ENCODE data around the gene ANKDD1A. TPM values are rescaled to one million over a fixed set of nuclear protein-coding genes. Genes with fewer than 3 reads are reported as not detected.

The ANKDD1A gene
- total RNA-seq, 1 experiment from 2014 or later: 6.8 TPM

DNA sequence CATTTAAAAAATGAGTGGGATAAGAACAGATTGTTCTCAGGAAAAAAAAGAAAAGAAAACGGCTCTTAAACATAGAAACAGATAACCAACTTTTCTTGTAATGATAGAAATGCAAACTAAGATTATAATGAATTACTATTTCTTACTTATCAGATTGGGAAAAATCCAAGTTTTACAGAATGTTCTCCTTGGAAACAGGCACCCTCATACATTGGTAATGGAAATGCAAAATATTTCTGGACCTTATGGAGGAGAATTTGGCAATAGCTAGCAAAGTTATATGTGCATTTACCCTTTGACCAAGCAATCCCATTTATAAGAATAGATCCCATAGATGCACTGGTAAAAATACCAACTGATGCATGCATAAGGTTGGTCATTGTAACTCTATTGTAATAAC lies 3.7 kb upstream of the ANKDD1A start:
- intact Hi-C loops (cut with micrococcal nuclease; ENCODE audit: unreplicated experiment) (no loop called here), in situ Hi-C loops (cut with HindIII; ENCODE audit: low pct_unique_long_range_greater_than_20kb, low sequenced_read_pairs) (no loop called here)
- H3K9me3 ChIP-seq (ENCODE audit: control insufficient read depth, insufficient read depth, low read depth, low read length): no peaks in the 10 kb centered on the region
- ChIA-PET CTCF (interaction anchor here (0.6 kb wide), 1 partner anchor 1197 kb away, joined by 3 read pairs; no protein-coding TSS in a partner anchor), POLR2A (interaction anchor here (0.6 kb wide), 1 partner anchor 92 kb away, joined by 5 read pairs; no protein-coding TSS in a partner anchor)
- no peaks in the 10 kb centered on the region; the same call in 1 of the 2 replicates for H3K36me3 ChIP-seq (ENCODE audit: control insufficient read depth, insufficient read depth, low read length)
- TF ChIP-seq POLR2AphosphoS5 (IDR thresholded peaks at IDR 0.05; ENCODE audit: low read depth, low read length) (no peak), TCF7L2 (IDR thresholded peaks at IDR 0.05; ENCODE audit: low read depth, low read length) (no peak), SIN3A (IDR thresholded peaks at IDR 0.05; ENCODE audit: borderline replicate concordance, insufficient read depth, low read depth, low read length) (no peak)
- TF ChIP-seq, protein P1, sequence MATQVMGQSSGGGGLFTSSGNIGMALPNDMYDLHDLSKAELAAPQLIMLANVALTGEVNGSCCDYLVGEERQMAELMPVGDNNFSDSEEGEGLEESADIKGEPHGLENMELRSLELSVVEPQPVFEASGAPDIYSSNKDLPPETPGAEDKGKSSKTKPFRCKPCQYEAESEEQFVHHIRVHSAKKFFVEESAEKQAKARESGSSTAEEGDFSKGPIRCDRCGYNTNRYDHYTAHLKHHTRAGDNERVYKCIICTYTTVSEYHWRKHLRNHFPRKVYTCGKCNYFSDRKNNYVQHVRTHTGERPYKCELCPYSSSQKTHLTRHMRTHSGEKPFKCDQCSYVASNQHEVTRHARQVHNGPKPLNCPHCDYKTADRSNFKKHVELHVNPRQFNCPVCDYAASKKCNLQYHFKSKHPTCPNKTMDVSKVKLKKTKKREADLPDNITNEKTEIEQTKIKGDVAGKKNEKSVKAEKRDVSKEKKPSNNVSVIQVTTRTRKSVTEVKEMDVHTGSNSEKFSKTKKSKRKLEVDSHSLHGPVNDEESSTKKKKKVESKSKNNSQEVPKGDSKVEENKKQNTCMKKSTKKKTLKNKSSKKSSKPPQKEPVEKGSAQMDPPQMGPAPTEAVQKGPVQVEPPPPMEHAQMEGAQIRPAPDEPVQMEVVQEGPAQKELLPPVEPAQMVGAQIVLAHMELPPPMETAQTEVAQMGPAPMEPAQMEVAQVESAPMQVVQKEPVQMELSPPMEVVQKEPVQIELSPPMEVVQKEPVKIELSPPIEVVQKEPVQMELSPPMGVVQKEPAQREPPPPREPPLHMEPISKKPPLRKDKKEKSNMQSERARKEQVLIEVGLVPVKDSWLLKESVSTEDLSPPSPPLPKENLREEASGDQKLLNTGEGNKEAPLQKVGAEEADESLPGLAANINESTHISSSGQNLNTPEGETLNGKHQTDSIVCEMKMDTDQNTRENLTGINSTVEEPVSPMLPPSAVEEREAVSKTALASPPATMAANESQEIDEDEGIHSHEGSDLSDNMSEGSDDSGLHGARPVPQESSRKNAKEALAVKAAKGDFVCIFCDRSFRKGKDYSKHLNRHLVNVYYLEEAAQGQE (IDR thresholded peaks at IDR 0.05; ENCODE audit: insufficient read depth in 1 of 2, low read depth in 2 of 2, low read length in 1 of 2): no peak
- TF ChIP-seq, protein P2, sequence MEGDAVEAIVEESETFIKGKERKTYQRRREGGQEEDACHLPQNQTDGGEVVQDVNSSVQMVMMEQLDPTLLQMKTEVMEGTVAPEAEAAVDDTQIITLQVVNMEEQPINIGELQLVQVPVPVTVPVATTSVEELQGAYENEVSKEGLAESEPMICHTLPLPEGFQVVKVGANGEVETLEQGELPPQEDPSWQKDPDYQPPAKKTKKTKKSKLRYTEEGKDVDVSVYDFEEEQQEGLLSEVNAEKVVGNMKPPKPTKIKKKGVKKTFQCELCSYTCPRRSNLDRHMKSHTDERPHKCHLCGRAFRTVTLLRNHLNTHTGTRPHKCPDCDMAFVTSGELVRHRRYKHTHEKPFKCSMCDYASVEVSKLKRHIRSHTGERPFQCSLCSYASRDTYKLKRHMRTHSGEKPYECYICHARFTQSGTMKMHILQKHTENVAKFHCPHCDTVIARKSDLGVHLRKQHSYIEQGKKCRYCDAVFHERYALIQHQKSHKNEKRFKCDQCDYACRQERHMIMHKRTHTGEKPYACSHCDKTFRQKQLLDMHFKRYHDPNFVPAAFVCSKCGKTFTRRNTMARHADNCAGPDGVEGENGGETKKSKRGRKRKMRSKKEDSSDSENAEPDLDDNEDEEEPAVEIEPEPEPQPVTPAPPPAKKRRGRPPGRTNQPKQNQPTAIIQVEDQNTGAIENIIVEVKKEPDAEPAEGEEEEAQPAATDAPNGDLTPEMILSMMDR (IDR thresholded peaks at IDR 0.05): no peak
- 0 out of 2 replicates have a peak, but pooled peaks cover 2% of the 10 kb centered on the region for H3K27me3 ChIP-seq (ENCODE audit: control insufficient read depth, insufficient read depth, low read length)
- DNase-seq (ENCODE audit: low read depth, low spot score) (no peak), ATAC-seq (no peak)
- no peak overlapping the region for H3K27ac ChIP-seq (ENCODE audit: low read length)
- H3K4me1 ChIP-seq (ENCODE audit: control insufficient read depth, insufficient read depth, low read length): peaks cover 6% of the 10 kb centered on the region
- H3K4me3 ChIP-seq (ENCODE audit: low read depth in 2 of 2, low read length in 2 of 2): no peak overlapping the region
- BruUV-seq (replicated peaks): no TSS peak

DNA sequence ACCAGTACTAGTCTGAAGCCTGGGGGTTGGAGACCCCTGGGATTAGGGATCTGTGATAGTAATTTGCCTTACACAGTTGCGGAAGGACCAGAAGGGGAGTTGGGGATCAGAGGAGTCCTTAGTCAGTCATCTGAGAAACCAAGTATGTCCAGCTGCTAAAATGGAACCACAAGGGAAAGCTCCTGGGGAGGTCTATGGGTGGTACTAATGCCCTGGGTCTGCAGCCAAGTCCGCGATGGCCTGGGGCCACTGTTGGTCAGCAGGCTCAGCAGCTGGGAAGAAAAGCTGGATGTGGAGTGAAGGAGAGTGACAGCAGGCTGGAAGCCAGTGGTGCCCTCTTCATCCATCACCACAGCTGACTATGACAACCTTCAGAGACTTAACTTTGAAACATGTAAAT lies 2.2 kb upstream of the ANKDD1A start:
- TF ChIP-seq POLR2AphosphoS5 (IDR thresholded peaks at IDR 0.05; ENCODE audit: low read depth, low read length) (no peak), TCF7L2 (IDR thresholded peaks at IDR 0.05; ENCODE audit: low read depth, low read length) (no peak), SIN3A (IDR thresholded peaks at IDR 0.05; ENCODE audit: borderline replicate concordance, insufficient read depth, low read depth, low read length) (no peak)
- TF ChIP-seq, protein P1 (IDR thresholded peaks at IDR 0.05; ENCODE audit: insufficient read depth in 1 of 2, low read depth in 2 of 2, low read length in 1 of 2): no peak
- TF ChIP-seq, protein P2 (IDR thresholded peaks at IDR 0.05): no peak
- DNase-seq (ENCODE audit: low read depth, low spot score): no peak
- ChIA-PET POLR2A (interaction anchor here (0.6 kb wide), 1 partner anchor 192 kb away, joined by 11 read pairs; no protein-coding TSS in a partner anchor), CTCF (no interaction called here)
- BruUV-seq (replicated peaks): no TSS peak
- H3K9me3 ChIP-seq (ENCODE audit: control insufficient read depth, insufficient read depth, low read depth, low read length): no peaks in the 10 kb centered on the region
- no peak for ATAC-seq
- no peaks in the 10 kb centered on the region; the same call in 1 of the 2 replicates for H3K36me3 ChIP-seq (ENCODE audit: control insufficient read depth, insufficient read depth, low read length)
- 0 out of 2 replicates have a peak, but pooled peaks cover 2% of the 10 kb centered on the region for H3K27me3 ChIP-seq (ENCODE audit: control insufficient read depth, insufficient read depth, low read length)
- intact Hi-C loops (cut with micrococcal nuclease; ENCODE audit: unreplicated experiment) (no loop called here), in situ Hi-C loops (cut with HindIII; ENCODE audit: low pct_unique_long_range_greater_than_20kb, low sequenced_read_pairs) (no loop called here)
- peaks cover 6% of the 10 kb centered on the region for H3K4me1 ChIP-seq (ENCODE audit: control insufficient read depth, insufficient read depth, low read length)
- no peak overlapping the region for H3K27ac ChIP-seq (ENCODE audit: low read length)
- H3K4me3 ChIP-seq (ENCODE audit: low read depth in 2 of 2, low read length in 2 of 2): no peak overlapping the region

All from Panc1 (cell line).